ENCODE results near the gene TMEM116.

The TMEM116 gene

GRCh38 chr12:112029301-112029700 is 16.3 kb upstream of the TMEM116 start:
- H3K27ac ChIP-seq (ENCODE audit: extremely low read depth, low read depth, low read length), result no peak overlapping the region
- CTCF ChIA-PET, result interaction anchor here (1.0 kb wide), 1 partner anchor 22 kb away, joined by 3 read pairs; no protein-coding TSS in a partner anchor

More at GRCh38 chr12:112029301-112029700, 16.3 kb upstream of the TMEM116 start:
- POLR2A ChIA-PET, result no interaction called here
- Histone ChIP-seq H3K9me3 (ENCODE audit: control insufficient read depth, insufficient read depth, low read depth, low read length) (no peaks in the 10 kb centered on the region), H3K36me3 (ENCODE audit: control insufficient read depth in 2 of 2, insufficient read depth in 1 of 2, low read length in 2 of 2) (peaks cover 60 to 72% of the 10 kb centered on the region in 2 experiments), H3K4me3 (ENCODE audit: low read depth, low read length) (no peak overlapping the region), H3K4me1 (ENCODE audit: control insufficient read depth, insufficient read depth, low read length) (no peaks in the 10 kb centered on the region)
- TF ChIP-seq ZBTB49 (tag by site-specific recombination; IDR thresholded peaks at IDR 0.05; ENCODE audit: low read depth) (no peak), ZNF280C (tag by site-specific recombination; IDR thresholded peaks at IDR 0.05) (no peak), ZNF19 (tag by site-specific recombination; IDR thresholded peaks at IDR 0.05; ENCODE audit: low read depth) (no peak), GLI4 (tag by site-specific recombination; IDR thresholded peaks at IDR 0.05) (no peak), ZNF221 (tag by site-specific recombination; IDR thresholded peaks at IDR 0.05; ENCODE audit: borderline replicate concordance) (no peak), ZNF146 (tag by site-specific recombination; IDR thresholded peaks at IDR 0.05) (no peak), ZNF132 (tag by site-specific recombination; IDR thresholded peaks at IDR 0.05; ENCODE audit: borderline replicate concordance) (no peak), BCL11A (tag by site-specific recombination; IDR thresholded peaks at IDR 0.05; ENCODE audit: low read depth) (no peak), ZNF114 (tag by site-specific recombination; IDR thresholded peaks at IDR 0.05) (no peak), REPIN1 (tag by site-specific recombination; IDR thresholded peaks at IDR 0.05; ENCODE audit: low read depth) (no peak), ZNF169 (tag by site-specific recombination; IDR thresholded peaks at IDR 0.05) (no peak), ZNF623 (tag by site-specific recombination; IDR thresholded peaks at IDR 0.05) (no peak), ZNF830 (tag by site-specific recombination; IDR thresholded peaks at IDR 0.05; ENCODE audit: low read depth) (no peak), ZBTB11 (tag by site-specific recombination; conservative IDR thresholded peaks at IDR 0.05; ENCODE audit: low read depth) (no peak)

Data from HEK293 (cell line).